Liver (tissue), 9 donors: ENCODE results near the gene EPB41L4A. TPM values are rescaled to one million over a fixed set of nuclear protein-coding genes. Genes with fewer than 3 reads are reported as not detected.

Source experiments
- DNase-seq: peaks from one replicate; pipeline ENCODE4 v3.0.0-alpha.2; 2017; ENCODE audit warnings: low spot score
- H3K27ac ChIP-seq, 2 donors: one replicate each; pipeline ENCODE4 v1.7.0; 2013; ENCODE audit warnings: inconsistent platforms in 2 of 2, low read length in 2 of 2, control low read depth in 1 of 2, low read depth in 1 of 2, mild to moderate bottlenecking in 1 of 2
- H3K27me3 ChIP-seq, 4 donors: one replicate each; pipeline versions ENCODE4 v1.6.1 to v1.7.0; 2013; ENCODE audit warnings: low read length in 3 of 4, inconsistent platforms in 1 of 4, mild to moderate bottlenecking in 1 of 4, moderate library complexity in 1 of 4; ENCODE audit not compliant: control insufficient read depth in 4 of 4, insufficient read depth in 4 of 4
- H3K36me3 ChIP-seq, 4 donors: one replicate each; pipeline versions ENCODE4 v1.6.1 to v1.7.0; 2013; ENCODE audit warnings: low read length in 3 of 4, mild to moderate bottlenecking in 3 of 4, low read depth in 1 of 4, moderate library complexity in 1 of 4; ENCODE audit not compliant: control insufficient read depth in 4 of 4, insufficient read depth in 3 of 4
- H3K4me1 ChIP-seq, 4 donors: one replicate each; pipeline versions ENCODE4 v1.6.1 to v1.7.0; 2013; ENCODE audit warnings: low read length in 3 of 4, mild to moderate bottlenecking in 3 of 4, moderate library complexity in 1 of 4; ENCODE audit not compliant: control insufficient read depth in 4 of 4, insufficient read depth in 4 of 4
- H3K4me3 ChIP-seq, 3 donors: one replicate each; pipeline versions ENCODE4 v1.6.1 to v1.7.0; 2013; ENCODE audit warnings: low read length in 3 of 3, control low read depth in 1 of 3, low read depth in 1 of 3, mild to moderate bottlenecking in 1 of 3
- H3K9ac ChIP-seq, 2 donors: one replicate each; pipeline ENCODE4 v1.7.0; 2013; ENCODE audit warnings: low read length in 2 of 2, mild to moderate bottlenecking in 2 of 2, moderate library complexity in 2 of 2, control low read depth in 1 of 2, low read depth in 1 of 2
- H3K9me3 ChIP-seq, 4 donors: one replicate each; pipeline versions ENCODE4 v1.6.1 to v1.7.0; 2013; ENCODE audit warnings: low read length in 3 of 4; ENCODE audit not compliant: control insufficient read depth in 4 of 4
- CTCF ChIP-seq: fragments of 150-350 bp; IDR thresholded peaks from 2 replicates; pipeline ENCODE4 v1.5.1; 2017; ENCODE audit warnings: improper control_type of control experiment, low read depth, low read length; ENCODE audit not compliant: missing input control
- EGR1 ChIP-seq, 2 donors: IDR thresholded peaks; 2 replicates each; pipeline ENCODE4 v1.6.1; 2016 to 2018; ENCODE audit warnings: antibody characterized with exemption in 2 of 2, low read depth in 2 of 2
- FOXA1 ChIP-seq: IDR thresholded peaks from 2 replicates; pipeline ENCODE4 v1.6.1; 2016; ENCODE audit warnings: antibody characterized with exemption
- FOXA2 ChIP-seq: IDR thresholded peaks from 2 replicates; pipeline ENCODE4 v1.6.1; 2016; ENCODE audit warnings: antibody characterized with exemption
- HNF4A ChIP-seq, 2 donors: conservative IDR thresholded peaks; 2 replicates each; pipeline ENCODE4 v1.6.1; 2016; ENCODE audit warnings: antibody characterized with exemption in 2 of 2, mild to moderate bottlenecking in 2 of 2
- HNF4G ChIP-seq: IDR thresholded peaks from 2 replicates; pipeline ENCODE4 v1.6.1; 2016; ENCODE audit warnings: antibody characterized with exemption
- JUND ChIP-seq, 2 donors: IDR thresholded peaks; 2 replicates each; pipeline ENCODE4 v1.6.1; 2016; ENCODE audit warnings: antibody characterized with exemption in 2 of 2
- NR2F2 ChIP-seq: IDR thresholded peaks from 2 replicates; pipeline ENCODE4 v1.6.1; 2016; ENCODE audit warnings: antibody characterized with exemption
- RAD21 ChIP-seq, 2 donors: IDR thresholded peaks; 2 replicates each; pipeline ENCODE4 v1.6.1; 2016; ENCODE audit warnings: antibody characterized with exemption in 2 of 2, mild to moderate bottlenecking in 2 of 2
- RXRA ChIP-seq, 2 donors: IDR thresholded peaks; 2 replicates each; pipeline ENCODE4 v1.6.1; 2017 to 2018; ENCODE audit warnings: antibody characterized with exemption in 2 of 2, mild to moderate bottlenecking in 1 of 2
- SP1 ChIP-seq: IDR thresholded peaks from 2 replicates; pipeline ENCODE4 v1.6.1; 2018; ENCODE audit warnings: antibody characterized with exemption, mild to moderate bottlenecking
- YY1 ChIP-seq: IDR thresholded peaks from 2 replicates; pipeline ENCODE4 v1.6.1; 2016; ENCODE audit warnings: antibody characterized with exemption, mild to moderate bottlenecking
- WGBS: extraction: QIAGEN DNeasy Blood & Tissue Kit; methylation state at CpG from one replicate; pipeline ENCODE4 v1.1.7; 2013; 5-methylcytosine and 5-hydroxymethylcytosine counted together
- polyA plus RNA-seq, 2 donors: library from polyadenylated mRNA; stranded (reverse) in 1 of 2; unstranded in 1 of 2; fragments of 200-250 nt in 1 of 2; fragments of >200 nt in 1 of 2; fragmentation: Nextera tagmentation in 1 of 2; extraction: Ambion mirVana in 1 of 2; gene quantifications; one replicate each; pipeline versions ENCODE4 v1.2.1 to v1.2.3, GENCODE V29; 2013 to 2015
- total RNA-seq, 2 donors: library from RNA; depleted of rRNA; stranded (reverse); fragments of >200 nt; gene quantifications; one replicate each; pipeline ENCODE4 v1.2.3, GENCODE V29; 2014
- TF ChIP-seq, protein P1 (sequence below): IDR thresholded peaks from 2 replicates; pipeline ENCODE4 v1.6.1; 2016; ENCODE audit warnings: antibody characterized with exemption
- TF ChIP-seq, protein P2 (sequence below): IDR thresholded peaks from 2 replicates; pipeline ENCODE4 v1.6.1; 2016; ENCODE audit warnings: antibody characterized with exemption
- donor health status: healthy.
- donor health status: healthy.
- donor health status: healthy.
- donor health status: healthy.
- donor health status: healthy.

The EPB41L4A gene
- total and polyA plus RNA-seq, 4 donors = 1.1 to 8.0 (median 3.9) TPM

DNA sequence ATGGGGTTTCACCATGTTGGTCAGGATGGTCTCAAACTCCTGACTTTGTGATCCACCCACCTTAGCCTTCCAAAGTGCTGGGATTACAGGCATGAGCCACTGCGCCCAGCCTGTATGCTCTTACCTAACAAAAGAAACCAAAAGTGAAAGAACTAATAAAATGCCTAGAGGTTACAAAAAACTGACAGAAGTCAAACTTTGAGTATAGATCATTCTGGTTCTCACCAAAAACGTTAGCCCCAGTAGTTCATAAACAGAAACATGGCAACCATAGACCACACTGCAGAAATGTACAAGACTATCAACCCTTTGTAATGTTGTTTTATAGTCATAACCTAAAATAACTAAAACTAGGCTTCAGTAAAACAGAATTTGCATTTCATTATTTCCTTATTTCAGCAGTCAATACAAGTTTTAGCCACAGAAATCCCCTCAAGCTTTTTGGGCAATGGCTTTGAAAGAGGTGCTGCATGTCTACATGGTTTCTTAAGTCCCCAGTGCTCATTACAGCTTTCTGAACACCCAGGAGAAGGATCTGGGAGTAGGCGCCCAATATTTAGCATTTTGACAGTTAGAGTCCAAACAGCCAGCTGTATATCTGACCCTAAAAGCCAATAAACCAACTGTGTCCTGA, 72.5 kb downstream of the EPB41L4A start:
- no peaks in the 10 kb centered on the region for H3K36me3 ChIP-seq
- no peak overlapping the region for H3K4me3 ChIP-seq
- no peaks in the 10 kb centered on the region for H3K4me1 ChIP-seq
- no peak for TF ChIP-seq FOXA1
- no peak overlapping the region for H3K9ac ChIP-seq
- no peaks in the 10 kb centered on the region for H3K27me3 ChIP-seq
- no peak overlapping the region for H3K27ac ChIP-seq
- no peaks in the 10 kb centered on the region for H3K9me3 ChIP-seq
- no peak for DNase-seq
- WGBS = 49% methylated on average over 3 of the region's 3 CpGs

DNA sequence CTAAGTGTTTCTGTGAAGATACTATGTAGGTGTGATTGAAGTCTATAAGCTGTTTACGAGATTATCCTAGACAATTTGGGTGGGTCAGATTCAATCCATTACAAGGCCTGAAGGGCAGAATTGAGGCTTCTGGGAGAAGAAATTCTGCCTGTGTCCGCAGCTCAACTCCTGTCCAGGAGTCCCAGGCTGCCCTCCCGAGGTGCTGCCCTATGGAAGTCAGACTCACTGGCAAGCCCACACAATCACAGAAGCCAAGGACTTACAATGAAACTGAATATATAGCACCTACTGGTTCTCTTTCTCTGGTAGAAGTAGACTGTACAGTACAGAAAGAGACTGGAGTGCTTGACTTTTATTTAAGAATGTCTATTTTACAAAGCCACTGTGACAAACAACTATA, 74.5 kb downstream of the EPB41L4A start:
- H3K27ac ChIP-seq = no peak overlapping the region
- TF ChIP-seq CTCF (no peak), FOXA1 (no peak), HNF4G (no peak), NR2F2 (no peak), YY1 (no peak), RAD21 (IDR thresholded peaks at IDR 0.05) (no peak)
- TF ChIP-seq, protein P1, sequence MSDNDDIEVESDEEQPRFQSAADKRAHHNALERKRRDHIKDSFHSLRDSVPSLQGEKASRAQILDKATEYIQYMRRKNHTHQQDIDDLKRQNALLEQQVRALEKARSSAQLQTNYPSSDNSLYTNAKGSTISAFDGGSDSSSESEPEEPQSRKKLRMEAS = no peak
- TF ChIP-seq, protein P2, sequence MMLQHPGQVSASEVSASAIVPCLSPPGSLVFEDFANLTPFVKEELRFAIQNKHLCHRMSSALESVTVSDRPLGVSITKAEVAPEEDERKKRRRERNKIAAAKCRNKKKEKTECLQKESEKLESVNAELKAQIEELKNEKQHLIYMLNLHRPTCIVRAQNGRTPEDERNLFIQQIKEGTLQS = no peak
- 88% methylated on average over 3 of the region's 3 CpGs for WGBS
- no peaks in the 10 kb centered on the region for H3K4me1 ChIP-seq
- no peak for DNase-seq
- no peak overlapping the region for H3K4me3 ChIP-seq
- no peaks in the 10 kb centered on the region for H3K36me3 ChIP-seq
- no peaks in the 10 kb centered on the region for H3K9me3 ChIP-seq
- no peaks in the 10 kb centered on the region for H3K27me3 ChIP-seq
- no peak overlapping the region for H3K9ac ChIP-seq

DNA sequence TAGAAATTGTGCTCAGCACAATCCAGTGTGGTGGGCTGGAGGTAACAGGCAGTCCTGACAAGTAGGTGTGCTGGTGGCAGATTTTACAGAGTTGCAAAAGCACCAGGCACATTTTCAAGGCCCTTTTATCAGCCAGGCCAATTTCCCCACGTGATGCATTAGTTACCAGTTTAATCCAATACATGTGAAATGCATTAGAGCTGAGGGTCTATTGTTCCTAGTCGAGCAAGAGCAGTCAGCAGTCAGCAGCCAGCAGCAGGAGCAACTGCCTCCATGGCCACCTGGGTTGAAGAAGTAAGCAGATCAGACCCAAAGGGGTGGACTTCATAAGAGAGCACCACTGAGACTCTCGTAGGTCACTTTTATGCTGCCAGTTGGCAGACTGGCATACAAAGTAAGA, 76.7 kb downstream of the EPB41L4A start:
- Histone ChIP-seq H3K36me3 (no peaks in the 10 kb centered on the region), H3K9ac (no peak overlapping the region), H3K27ac (no peak overlapping the region), H3K9me3 (no peaks in the 10 kb centered on the region), H3K4me3 (no peak overlapping the region), H3K27me3 (no peaks in the 10 kb centered on the region), H3K4me1 (no peaks in the 10 kb centered on the region)
- TF ChIP-seq YY1 (no peak), HNF4A (conservative IDR thresholded peaks at IDR 0.05) (no peak), FOXA2 (no peak), EGR1 (IDR thresholded peaks at IDR 0.05; ENCODE audit: low read depth in 2 of 2) (no peak), CTCF (no peak), SP1 (no peak), HNF4G (no peak), RXRA (IDR thresholded peaks at IDR 0.05) (no peak), FOXA1 (no peak), JUND (IDR thresholded peaks at IDR 0.05) (no peak)
- TF ChIP-seq, protein P2 = no peak
- no peak for DNase-seq
- 43% methylated on average over 3 of the region's 3 CpGs for WGBS
